GM18526 (cell line): ENCODE measurements around the gene PIK3R1.

Source experiments
- POLR2A ChIP-seq: IDR thresholded peaks from 3 replicates; pipeline ENCODE4 v1.6.1; 2011; ENCODE audit not compliant: insufficient read length; ENCODE audit errors: extremely low read depth

Gene PIK3R1

GRCh38 chr5:68215208-68215897, at the start of gene PIK3R1:
Gene PIK3R1 (plus strand): TSS chr5:68215756. CDS start chr5:68226676, 10,920 bp downstream.
- peak; percentile 96 for TF ChIP-seq POLR2A

DNA sequence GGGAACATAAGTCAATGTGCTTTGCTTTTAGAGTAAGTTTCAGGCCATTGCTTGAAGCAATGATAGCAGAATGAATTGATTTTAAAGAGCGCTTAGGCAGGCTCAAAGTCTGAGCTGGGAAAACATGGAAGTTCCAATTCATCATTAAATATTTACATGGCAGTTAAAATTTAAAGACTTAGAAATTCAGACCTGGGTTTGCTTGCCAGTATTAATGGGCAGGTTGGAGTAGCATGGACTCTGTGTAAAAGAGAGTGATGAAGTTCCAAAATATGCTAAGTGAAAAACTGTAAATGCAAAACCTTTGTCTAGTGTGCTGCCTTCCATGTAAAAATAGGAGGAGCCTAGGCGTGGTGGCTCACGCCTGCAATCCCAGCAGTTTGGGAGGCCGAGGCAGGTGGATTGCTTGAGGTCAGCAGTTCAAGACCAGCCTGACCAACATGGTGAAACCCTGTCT, 48.3 kb upstream of the PIK3R1 start:
- TF ChIP-seq POLR2A, result no peak

- TF ChIP-seq POLR2A, result no peak
These were observed 45.7 kb upstream of the PIK3R1 start for GRCh38 chr5:68169903-68170302.

DNA sequence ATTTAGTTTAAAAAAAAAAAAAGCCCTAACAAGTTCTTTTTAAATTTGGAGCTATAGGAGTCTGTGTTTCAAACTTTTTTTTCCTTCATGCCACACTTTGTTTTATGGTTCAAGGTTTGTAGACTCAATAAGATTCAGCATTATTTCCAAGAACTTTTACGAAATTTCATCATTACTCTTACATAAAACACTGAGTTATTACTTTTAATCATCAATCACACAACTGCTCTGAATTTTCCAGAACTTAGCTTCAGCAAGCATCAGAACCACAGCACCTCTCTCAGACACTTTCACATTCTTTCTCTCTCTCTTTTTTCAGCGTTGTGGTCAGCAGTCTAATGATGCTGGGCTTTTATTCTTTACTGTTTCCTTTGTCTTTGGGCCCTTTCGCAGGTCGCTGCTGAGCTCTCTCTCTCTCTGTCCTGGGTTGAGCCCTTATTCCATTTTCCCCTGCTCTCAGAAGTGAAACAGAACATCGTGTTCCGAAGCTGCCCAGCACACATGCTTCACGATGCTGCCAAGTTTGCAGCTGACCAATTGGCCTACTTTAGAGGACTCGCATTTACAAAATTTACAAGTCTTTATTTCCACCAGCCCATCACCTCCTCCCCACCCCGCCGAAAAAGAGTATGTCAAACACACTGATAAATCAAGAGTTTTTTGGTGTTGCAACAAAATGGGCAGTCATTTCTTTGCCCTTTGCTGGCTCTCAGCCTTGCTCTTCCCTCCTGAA, 44.6 kb upstream of the PIK3R1 start:
- no peak for TF ChIP-seq POLR2A

- TF ChIP-seq POLR2A, result no peak
These were observed 43.2 kb upstream of the PIK3R1 start for GRCh38 chr5:68172314-68172713.

GRCh38 chr5:68173007-68173406, 42.5 kb upstream of the PIK3R1 start:
- no peak for TF ChIP-seq POLR2A

DNA sequence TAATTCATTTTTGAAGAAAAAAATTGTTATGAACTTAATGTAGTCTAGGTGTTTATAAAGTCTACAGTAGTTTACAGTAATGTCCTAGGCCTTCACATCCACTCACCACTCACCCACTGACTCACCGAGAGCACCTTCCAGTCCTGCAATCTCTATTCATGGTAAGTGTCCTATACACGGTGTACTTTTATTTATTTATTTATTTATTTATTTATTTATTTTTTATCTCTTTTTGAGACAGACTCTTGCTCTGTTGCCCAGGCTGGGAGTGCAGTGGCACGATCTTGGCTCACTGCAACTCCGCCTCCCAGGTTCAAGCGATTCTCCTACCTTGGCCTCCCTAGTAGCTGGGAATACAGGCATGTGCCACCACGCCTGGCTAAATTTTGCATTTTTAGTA, 39.3 kb upstream of the PIK3R1 start:
- TF ChIP-seq POLR2A, result no peak

DNA sequence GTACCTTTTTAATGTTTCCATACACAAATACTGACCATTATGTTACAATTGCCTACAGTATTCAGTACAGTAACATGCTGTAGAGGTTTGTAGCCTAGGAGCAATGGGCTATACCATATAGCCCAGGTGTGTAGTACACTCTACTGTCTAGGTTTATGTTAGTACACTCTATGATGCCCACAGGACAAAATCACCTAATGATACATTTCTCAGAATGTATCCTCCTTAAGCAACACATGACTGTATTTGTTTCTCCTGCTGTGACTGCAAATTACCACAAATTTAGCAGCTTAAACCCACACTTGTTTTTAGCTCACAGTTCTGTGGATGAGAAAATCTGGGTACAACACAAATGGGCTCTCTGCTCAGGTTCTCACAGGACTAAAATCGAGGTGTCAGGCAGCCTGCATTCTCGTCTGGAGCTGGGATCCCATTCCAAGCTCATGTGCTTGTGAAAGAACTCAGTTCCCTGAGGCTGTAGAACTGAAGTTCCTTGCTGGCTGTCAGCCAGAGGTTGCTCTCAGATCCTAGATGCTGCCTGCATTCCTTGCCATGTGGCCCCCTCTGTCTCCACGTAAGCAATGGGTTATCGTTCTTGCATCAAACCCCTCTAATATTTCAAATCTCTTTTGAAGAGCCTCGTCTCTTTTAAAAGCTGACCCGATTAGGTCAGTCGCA, 38.6 kb upstream of the PIK3R1 start:
- TF ChIP-seq POLR2A, result no peak

DNA sequence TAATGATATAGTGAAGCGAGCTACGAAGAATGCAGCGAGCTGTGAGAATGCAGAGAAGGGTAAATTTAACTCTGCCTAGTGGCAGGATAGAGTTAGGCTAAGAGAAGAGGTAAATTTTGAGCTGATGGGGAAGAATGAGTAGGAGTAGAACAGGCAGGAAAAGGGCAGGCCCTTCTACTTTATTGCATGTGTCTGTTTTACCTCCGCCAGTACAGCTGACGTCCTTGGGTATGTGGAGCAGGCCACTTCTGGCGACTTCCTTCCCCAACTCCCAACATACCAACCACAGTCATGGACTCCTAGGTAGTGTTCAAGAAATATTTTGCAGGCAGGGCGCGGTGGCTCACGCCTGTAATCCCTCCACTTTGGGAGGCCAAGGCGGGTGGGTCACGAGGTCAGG, 37.9 kb upstream of the PIK3R1 start:
- TF ChIP-seq POLR2A, result no peak

GRCh38 chr5:68178579-68178978, 37.0 kb upstream of the PIK3R1 start:
- TF ChIP-seq POLR2A, result no peak

DNA sequence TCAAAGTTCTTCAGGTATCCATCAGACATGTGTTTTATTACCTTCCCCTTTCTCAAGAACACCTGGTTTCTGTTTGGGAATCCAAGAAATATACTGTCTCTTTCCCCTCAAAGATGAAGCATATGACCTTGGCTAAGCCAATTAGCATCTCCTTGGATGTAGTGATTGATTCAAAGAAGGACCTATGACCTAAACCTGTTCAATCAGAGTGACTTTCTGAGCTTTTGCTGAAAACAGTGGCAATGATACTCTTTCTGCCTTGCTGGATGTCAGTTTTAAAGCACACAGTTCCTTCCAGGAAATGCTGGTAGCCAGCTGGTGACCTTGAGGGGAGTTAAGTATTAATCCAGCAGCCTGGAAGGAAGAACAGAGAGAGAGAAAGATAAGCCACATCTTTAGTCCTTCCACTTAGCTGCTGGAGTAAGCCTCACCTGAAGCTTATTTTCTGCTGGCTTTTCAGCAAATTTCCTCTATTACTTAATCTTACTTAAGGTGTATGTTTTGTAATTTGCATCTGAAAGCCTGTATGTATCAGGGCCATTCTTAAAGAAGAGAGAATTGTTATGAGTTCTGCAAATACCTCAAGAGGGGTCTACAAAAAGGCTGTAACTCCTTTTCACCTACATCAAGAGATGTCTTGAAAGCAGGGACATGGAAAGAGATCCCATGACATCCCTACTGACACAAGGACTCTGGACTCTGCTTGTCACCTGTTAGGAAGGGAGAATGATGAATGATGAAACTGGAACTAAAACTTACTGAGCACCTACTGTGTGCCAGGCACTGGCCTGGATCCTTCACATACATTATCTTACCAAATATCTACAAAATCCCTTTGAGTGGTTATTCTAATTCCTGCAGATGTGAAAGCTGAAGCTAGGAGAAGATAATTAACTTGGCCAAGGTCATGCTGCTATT, 35.2 kb upstream of the PIK3R1 start:
- no peak for TF ChIP-seq POLR2A

DNA sequence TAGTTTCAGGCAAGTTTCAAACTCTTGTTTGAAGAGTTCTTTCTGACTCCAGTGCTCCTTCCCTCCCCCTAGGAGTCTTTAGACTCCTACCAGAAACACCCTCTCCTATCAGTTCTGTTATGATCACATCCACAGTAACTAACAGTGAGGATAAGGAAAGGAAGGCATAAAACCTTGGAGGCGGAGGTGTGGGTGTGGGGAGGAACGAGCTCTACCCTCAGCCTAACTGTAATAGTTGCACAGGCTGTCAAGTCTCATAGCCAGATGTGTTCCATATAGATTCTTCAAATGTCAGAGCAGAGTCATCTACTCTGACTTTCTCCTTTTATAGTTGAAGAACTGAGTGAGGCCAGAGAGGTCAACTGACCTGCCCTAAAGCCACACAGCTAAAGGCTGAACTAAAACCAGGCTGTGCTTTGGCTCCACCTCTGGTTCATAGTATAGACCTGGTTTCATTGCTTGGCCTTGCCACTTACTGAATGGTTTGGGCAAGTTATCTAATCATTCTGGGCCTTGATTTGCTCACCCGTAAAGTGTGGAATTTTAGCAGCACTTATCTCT, 34.4 kb upstream of the PIK3R1 start:
- no peak for TF ChIP-seq POLR2A

GRCh38 chr5:68182094-68182493, 33.5 kb upstream of the PIK3R1 start:
- TF ChIP-seq POLR2A, result no peak

DNA sequence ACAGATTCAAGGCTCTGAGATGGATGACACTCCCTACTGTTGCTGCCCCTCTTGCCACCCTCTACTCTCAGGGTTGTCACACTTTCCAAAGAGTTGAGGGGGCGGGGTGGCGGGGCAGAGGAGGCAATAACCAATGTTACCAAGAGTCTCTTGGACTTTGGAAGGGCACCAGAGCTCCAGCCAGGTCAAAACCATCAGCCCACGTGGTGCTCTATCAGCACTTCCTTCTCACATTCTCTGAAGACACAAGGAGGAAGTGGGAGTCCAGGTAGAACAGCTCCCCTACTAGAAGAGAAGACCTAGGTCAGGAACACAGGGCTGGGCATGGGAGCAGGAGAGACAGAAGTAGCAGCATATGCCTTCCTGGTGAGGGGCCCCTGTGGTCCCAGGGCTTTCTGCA, 33.0 kb upstream of the PIK3R1 start:
- no peak for TF ChIP-seq POLR2A
